ENCODE results near the gene SPTLC2. TPM values are rescaled to one million over a fixed set of nuclear protein-coding genes. Genes with fewer than 3 reads are reported as not detected.

The SPTLC2 gene
- total RNA-seq, 2 donors from 2014 or later: 4.9 to 11.7 TPM

GRCh38 chr14:77495334-77495733 lies 121.1 kb downstream of the SPTLC2 start:
- intact Hi-C loops (cut with DNase I): no loop called here
- no peak for TF ChIP-seq POLR2A (IDR thresholded peaks at IDR 0.05)
- TF ChIP-seq, protein P1, sequence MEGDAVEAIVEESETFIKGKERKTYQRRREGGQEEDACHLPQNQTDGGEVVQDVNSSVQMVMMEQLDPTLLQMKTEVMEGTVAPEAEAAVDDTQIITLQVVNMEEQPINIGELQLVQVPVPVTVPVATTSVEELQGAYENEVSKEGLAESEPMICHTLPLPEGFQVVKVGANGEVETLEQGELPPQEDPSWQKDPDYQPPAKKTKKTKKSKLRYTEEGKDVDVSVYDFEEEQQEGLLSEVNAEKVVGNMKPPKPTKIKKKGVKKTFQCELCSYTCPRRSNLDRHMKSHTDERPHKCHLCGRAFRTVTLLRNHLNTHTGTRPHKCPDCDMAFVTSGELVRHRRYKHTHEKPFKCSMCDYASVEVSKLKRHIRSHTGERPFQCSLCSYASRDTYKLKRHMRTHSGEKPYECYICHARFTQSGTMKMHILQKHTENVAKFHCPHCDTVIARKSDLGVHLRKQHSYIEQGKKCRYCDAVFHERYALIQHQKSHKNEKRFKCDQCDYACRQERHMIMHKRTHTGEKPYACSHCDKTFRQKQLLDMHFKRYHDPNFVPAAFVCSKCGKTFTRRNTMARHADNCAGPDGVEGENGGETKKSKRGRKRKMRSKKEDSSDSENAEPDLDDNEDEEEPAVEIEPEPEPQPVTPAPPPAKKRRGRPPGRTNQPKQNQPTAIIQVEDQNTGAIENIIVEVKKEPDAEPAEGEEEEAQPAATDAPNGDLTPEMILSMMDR (IDR thresholded peaks at IDR 0.05): no peak
- Histone ChIP-seq H3K4me3 (no peak overlapping the region), H3K36me3 (replicated peaks in 1 of 2; ENCODE audit: insufficient read depth in 1 of 2, low read depth in 2 of 2) (no peaks in the 10 kb centered on the region), H3K9me3 (no peaks in the 10 kb centered on the region), H3K27me3 (peaks cover 0 to 9% of the 10 kb centered on the region in 2 donors), H3K4me1 (peaks cover 18% of the 10 kb centered on the region), H3K27ac (no peak overlapping the region)
- WGBS, 2 donors: 66 to 72% methylated on average over 4 to 7 of the region's 7 CpGs
- DNase-seq (no peak), ATAC-seq (no peak)

DNA sequence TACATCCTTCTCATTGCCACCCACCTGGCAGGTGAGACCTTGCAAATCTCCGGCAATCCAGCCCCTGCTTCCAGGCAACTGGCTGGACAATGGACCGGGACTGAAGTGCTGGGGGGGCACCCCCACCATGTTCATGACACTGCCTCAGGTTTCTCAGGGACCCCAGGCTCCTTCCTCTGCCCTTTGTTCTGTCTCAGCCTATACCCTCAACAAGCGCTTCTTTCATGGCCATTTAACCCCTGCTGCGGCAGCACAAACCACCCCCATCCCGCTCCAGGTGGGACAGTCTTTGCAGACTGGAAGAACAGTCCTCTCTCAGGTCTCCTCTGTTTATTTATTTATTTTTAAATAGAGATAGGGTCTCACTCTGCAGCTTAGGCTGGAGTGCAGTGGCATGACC lies 125.4 kb downstream of the SPTLC2 start:
- Histone ChIP-seq H3K27ac (no peak overlapping the region), H3K9me3 (no peaks in the 10 kb centered on the region), H3K36me3 (replicated peaks in 1 of 2; ENCODE audit: insufficient read depth in 1 of 2, low read depth in 2 of 2) (no peaks in the 10 kb centered on the region), H3K4me1 (no peaks in the 10 kb centered on the region), H3K4me3 (no peak overlapping the region), H3K27me3 (no peaks in the 10 kb centered on the region)
- DNase-seq: no peak
- TF ChIP-seq POLR2A (IDR thresholded peaks at IDR 0.05): no peak
- TF ChIP-seq, protein P1 (IDR thresholded peaks at IDR 0.05): no peak
- intact Hi-C loops (cut with DNase I): no loop called here
- WGBS, 2 donors: 72 to 78% methylated on average over 5 of the region's 5 CpGs
- no peak for ATAC-seq

DNA sequence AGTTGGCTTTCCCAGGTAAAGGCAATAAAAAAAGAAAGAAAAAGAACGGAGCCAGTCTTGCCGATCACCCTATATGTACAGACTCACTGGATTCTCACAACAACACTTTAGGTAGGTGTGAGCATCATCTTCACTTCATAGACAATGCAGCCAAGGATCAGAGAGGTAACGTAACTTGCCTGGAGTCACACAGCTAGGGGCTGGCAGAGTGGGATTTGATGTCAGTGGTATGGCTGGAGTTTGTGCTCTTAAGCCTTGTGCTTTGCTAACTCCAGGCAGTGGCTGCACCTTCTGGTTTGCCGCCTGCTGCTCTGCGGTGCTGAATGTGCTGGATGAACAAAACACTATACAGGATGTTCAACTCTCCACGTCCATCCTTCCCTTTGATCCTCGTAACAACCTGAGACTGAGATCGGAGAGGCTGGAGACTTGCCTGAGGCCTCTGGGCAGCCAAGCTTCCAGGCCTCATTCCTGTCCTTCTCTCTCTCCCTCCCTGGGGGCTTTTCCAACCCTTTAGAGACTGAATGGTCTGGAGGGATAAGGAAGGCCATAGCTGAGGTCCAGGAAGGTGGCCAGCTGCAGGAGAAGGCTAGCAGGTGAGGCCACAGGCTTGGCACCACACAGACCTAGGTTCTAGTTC lies 126.0 kb downstream of the SPTLC2 start:
- H3K9me3 ChIP-seq: no peaks in the 10 kb centered on the region
- intact Hi-C loops (cut with DNase I): no loop called here
- no peak for ATAC-seq
- H3K36me3 ChIP-seq (replicated peaks in 1 of 2; ENCODE audit: insufficient read depth in 1 of 2, low read depth in 2 of 2): no peaks in the 10 kb centered on the region
- no peaks in the 10 kb centered on the region for H3K27me3 ChIP-seq
- no peaks in the 10 kb centered on the region for H3K4me1 ChIP-seq
- 77 to 78% methylated on average over 7 to 8 of the region's 8 CpGs for WGBS, 2 donors
- no peak for TF ChIP-seq POLR2A (IDR thresholded peaks at IDR 0.05)
- TF ChIP-seq, protein P1 (IDR thresholded peaks at IDR 0.05): no peak
- no peak overlapping the region for H3K27ac ChIP-seq
- no peak overlapping the region for H3K4me3 ChIP-seq
- no peak for DNase-seq

DNA sequence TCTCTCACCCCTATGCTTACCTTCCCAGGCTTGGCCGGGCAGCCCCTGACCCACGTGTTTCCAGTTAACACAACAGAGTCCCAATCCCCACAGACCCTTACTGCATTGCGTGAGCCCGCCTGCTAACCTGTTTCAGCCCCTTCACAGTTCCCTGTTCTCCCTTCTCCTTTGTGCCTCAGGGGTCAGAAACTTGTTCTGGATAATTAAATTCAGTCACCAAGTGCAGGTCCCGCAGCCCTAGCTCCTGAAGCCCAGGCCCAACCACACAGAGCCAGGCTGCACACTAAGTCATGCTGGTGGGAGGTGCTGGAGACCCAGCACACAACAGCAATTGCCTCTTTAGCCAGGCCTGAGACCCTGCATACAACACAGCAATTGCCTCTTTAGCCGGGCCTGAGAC lies 127.4 kb downstream of the SPTLC2 start:
- ATAC-seq: no peak
- no peak for DNase-seq
- no peak overlapping the region for H3K27ac ChIP-seq
- 77 to 87% methylated on average over 6 of the region's 6 CpGs for WGBS, 2 donors
- no peaks in the 10 kb centered on the region for H3K4me1 ChIP-seq
- intact Hi-C loops (cut with DNase I): no loop called here
- H3K9me3 ChIP-seq: no peaks in the 10 kb centered on the region
- no peaks in the 10 kb centered on the region for H3K36me3 ChIP-seq (replicated peaks in 1 of 2; ENCODE audit: insufficient read depth in 1 of 2, low read depth in 2 of 2)
- TF ChIP-seq, protein P1 (IDR thresholded peaks at IDR 0.05): no peak
- TF ChIP-seq POLR2A (IDR thresholded peaks at IDR 0.05): no peak
- H3K4me3 ChIP-seq: no peak overlapping the region
- H3K27me3 ChIP-seq: no peaks in the 10 kb centered on the region

- Histone ChIP-seq H3K36me3 (replicated peaks in 1 of 2; ENCODE audit: insufficient read depth in 1 of 2, low read depth in 2 of 2) (no peaks in the 10 kb centered on the region), H3K4me3 (no peak overlapping the region), H3K27ac (no peak overlapping the region), H3K4me1 (no peaks in the 10 kb centered on the region), H3K9me3 (no peaks in the 10 kb centered on the region), H3K27me3 (no peaks in the 10 kb centered on the region)
- no peak for TF ChIP-seq POLR2A (IDR thresholded peaks at IDR 0.05)
- TF ChIP-seq, protein P1 (IDR thresholded peaks at IDR 0.05): no peak
- intact Hi-C loops (cut with DNase I): no loop called here
- 73 to 86% methylated on average over 5 to 7 of the region's 7 CpGs for WGBS, 2 donors
- ATAC-seq: no peak
- no peak for DNase-seq
Measured at GRCh38 chr14:77488558-77488957, 127.9 kb downstream of the SPTLC2 start.

All from body of pancreas (tissue), 4 donors.